Heart right ventricle (tissue), 16 donors: ENCODE data around the gene TMEM63C. TPM values are rescaled to one million over a fixed set of nuclear protein-coding genes. Genes with fewer than 3 reads are reported as not detected.
A peak's percentile ranks its signal among the peaks of the same experiment; 100 is the strongest.

ENCODE experiments used
- ATAC-seq, 8 donors: fragments of 200-7000 bp; cut with Tn5 transposase; one replicate each; pipeline ENCODE4 v1.9.1; 2020; ENCODE audit warnings: mild to moderate bottlenecking in 8 of 8, moderate library complexity in 8 of 8, moderate number of reproducible peaks in 1 of 8
- DNase-seq, 2 donors: peaks; one replicate each; pipeline ENCODE4 v3.0.0-alpha.2; 2020
- H3K27ac ChIP-seq, 10 donors: fragments of 200-600 bp; sonication (generic) in 2 of 10; one replicate each; pipeline versions ENCODE4 v1.5.0 to v1.8.0; 2020 to 2022; ENCODE audit warnings: mild to moderate bottlenecking in 3 of 10
- H3K27me3 ChIP-seq, 7 donors: fragments of 200-600 bp; one replicate each; pipeline ENCODE4 v1.8.0; 2021 to 2022; ENCODE audit warnings: mild to moderate bottlenecking in 2 of 7
- H3K36me3 ChIP-seq, 9 donors: fragments of 200-600 bp; sonication (generic) in 1 of 9; one replicate each; pipeline versions ENCODE4 v1.5.0 to v1.8.0; 2020 to 2022; ENCODE audit warnings: mild to moderate bottlenecking in 2 of 9
- H3K4me1 ChIP-seq, 9 donors: fragments of 200-600 bp; sonication (generic) in 1 of 9; one replicate each; pipeline versions ENCODE4 v1.5.0 to v1.8.0; 2020 to 2022; ENCODE audit warnings: mild to moderate bottlenecking in 4 of 9
- H3K4me3 ChIP-seq, 10 donors: fragments of 200-600 bp; sonication (generic) in 2 of 10; one replicate each; pipeline versions ENCODE4 v1.5.0 to v1.8.0; 2020 to 2022; ENCODE audit warnings: mild to moderate bottlenecking in 7 of 10, moderate library complexity in 2 of 10
- H3K9me3 ChIP-seq, 11 donors: fragments of 200-600 bp in 10 of 11; sonication (generic) in 2 of 11; one replicate each; pipeline versions ENCODE4 v1.5.0 to v1.8.0; 2013 to 2022; ENCODE audit warnings: mild to moderate bottlenecking in 2 of 11, control low read depth in 1 of 11, moderate library complexity in 1 of 11
- CTCF ChIP-seq, 9 donors: fragments of 200-600 bp; sonication (generic) in 2 of 9; IDR thresholded peaks; one replicate each; pipeline versions ENCODE4 v1.5.0 to v1.8.0; 2021 to 2022; ENCODE audit warnings: antibody characterized with exemption in 9 of 9, mild to moderate bottlenecking in 5 of 9, moderate library complexity in 1 of 9
- WGBS, 2 donors: extraction: QIAGEN DNeasy Blood & Tissue Kit; methylation state at CpG; one replicate each; pipeline ENCODE4 v1.1.7; 2013; ENCODE audit warnings: inconsistent platforms in 1 of 2; 5-methylcytosine and 5-hydroxymethylcytosine counted together
- intact Hi-C, 10 donors: fragments of 100-400 bp; cut with DNase I; formaldehyde crosslinking; loops; one replicate each; pipeline versions ENCODE4 v1.11.1 to v1.14.2; 2022
- polyA plus RNA-seq, 2 donors: library from polyadenylated mRNA; stranded (reverse); fragments of 200-250 nt; gene quantifications; one replicate each; pipeline ENCODE4 v1.2.3, GENCODE V29; 2013
- total RNA-seq, 10 donors: library from RNA; stranded (reverse); fragmentation: NEBNext Ultra II Directional in 3 of 10; extraction: Animal tissue kit (Norgen Biotek cat#: 25700) in 3 of 10; gene quantifications; one replicate each; pipeline versions ENCODE4 v1.2.1 to v1.2.4, GENCODE V29; 2021 to 2023
- donor health status: Arrhythmogenic right ventricular cardiomyopathy.
- donor health status: ischemic (EF 13 %, LVEDD 7.1; RV severe dilation, severe dysfunction).
- donor health status: healthy with polysubstance abuse.
- donor health status: DM: no; HTN: yes; CAD: no.
- donor health status: DM: no; HTN: no; CAD: no.
- donor health status: ischemic (EF 25% LVEDD 6.9; RV normal size, moderate dysfunction).
- donor health status: ischemic (EF 25% LVEDD 5.7; RV mildly dilated, moderate dysfunction).
- donor health status: healthy.
- donor health status: DM: yes; HTN: yes; CAD: no.
- donor health status: Ischemic cardiomyopathy.
- donor health status: ischemic (EF 35%, LVEDD 5.7; RV mildly dilated, moderate dysfunction).
- donor health status: nonischemic (EF 11% LVEDD 7.7; RV severe dilation, severe dysfunction).
- donor health status: DM: yes; HTN: yes; CAD: no.
- donor health status: PGD.
- donor health status: ischemic (EF 29% LVEDD 5.4; RV normal size, mild dysfunction).
- donor health status: nonischemic (EF 23%, LVEDD 6.1; RV moderate dilation, normal function).

Gene TMEM63C
- total and polyA plus RNA-seq, 12 donors, result under 0.01 to 7.2 (median 0.53) TPM

GRCh38 chr14:77220246-77221017 lies 38.8 kb downstream of the TMEM63C start:
- no peak for TF ChIP-seq CTCF (IDR thresholded peaks at IDR 0.05)
- Histone ChIP-seq H3K4me1 (no peaks in the 10 kb centered on the region), H3K9me3 (no peaks in the 10 kb centered on the region), H3K27me3 (peaks cover 0 to 61% (median 18%) of the 10 kb centered on the region in 7 donors), H3K27ac (no peak overlapping the region), H3K36me3 (no peaks in the 10 kb centered on the region), H3K4me3 (no peak overlapping the region)
- DNase-seq, result no peak
- WGBS, 2 donors, result 41 to 58% methylated on average over 12 to 24 of the region's 24 CpGs
- peak in 2 of 8 donors; percentile 19 to 36 for ATAC-seq
- intact Hi-C loops, result no loop called here

- Histone ChIP-seq H3K9me3 (no peaks in the 10 kb centered on the region), H3K4me1 (no peaks in the 10 kb centered on the region), H3K36me3 (no peaks in the 10 kb centered on the region), H3K27me3 (peaks cover 0 to 52% (median 9%) of the 10 kb centered on the region in 7 donors), H3K4me3 (no peak overlapping the region), H3K27ac (no peak overlapping the region)
- DNase-seq, result no peak
- ATAC-seq, result no peak
- TF ChIP-seq CTCF (IDR thresholded peaks at IDR 0.05), result no peak
- intact Hi-C loops, result no loop called here
- 69 to 84% methylated on average over 18 to 23 of the region's 23 CpGs for WGBS, 2 donors
Measured at GRCh38 chr14:77221241-77221871, 39.8 kb downstream of the TMEM63C start.

GRCh38 chr14:77222546-77223225 lies 41.1 kb downstream of the TMEM63C start:
- peaks cover 0 to 39% (median 6%) of the 10 kb centered on the region in 7 donors for H3K27me3 ChIP-seq
- intact Hi-C loops, result no loop called here
- H3K36me3 ChIP-seq, result no peaks in the 10 kb centered on the region
- ATAC-seq (no peak), DNase-seq (no peak)
- H3K4me3 ChIP-seq, result no peak overlapping the region
- H3K27ac ChIP-seq, result no peak overlapping the region
- no peaks in the 10 kb centered on the region for H3K9me3 ChIP-seq
- WGBS, 2 donors, result 46 to 47% methylated on average over 10 of the region's 10 CpGs
- TF ChIP-seq CTCF (IDR thresholded peaks at IDR 0.05), result no peak
- no peaks in the 10 kb centered on the region for H3K4me1 ChIP-seq

DNA sequence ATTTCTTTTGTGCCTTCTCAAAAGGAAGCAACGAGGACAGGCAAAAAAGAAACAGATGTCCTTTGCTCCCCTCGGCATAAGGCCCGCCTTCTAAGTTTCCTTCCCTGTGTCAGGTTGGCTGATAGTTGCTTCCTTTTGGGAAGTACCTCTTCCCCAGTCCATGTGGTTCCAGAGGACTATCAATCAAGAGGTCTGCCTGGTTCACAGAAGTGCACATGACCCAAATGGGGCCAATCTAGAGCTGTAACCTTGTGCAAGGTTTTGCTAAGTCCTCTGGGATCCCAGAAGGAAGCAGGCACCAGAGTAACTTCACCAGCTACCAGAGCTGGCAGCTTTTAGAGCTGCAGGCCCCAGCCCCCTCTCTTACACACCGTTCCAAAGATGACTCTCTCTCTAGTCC lies 42.6 kb downstream of the TMEM63C start:
- 48 to 54% methylated on average over 4 of the region's 4 CpGs for WGBS, 2 donors
- Histone ChIP-seq H3K4me1 (no peaks in the 10 kb centered on the region), H3K27me3 (peaks cover 0 to 27% (median 0%) of the 10 kb centered on the region in 7 donors), H3K36me3 (no peaks in the 10 kb centered on the region), H3K9me3 (no peaks in the 10 kb centered on the region), H3K4me3 (no peak overlapping the region), H3K27ac (no peak overlapping the region)
- ATAC-seq, result no peak
- intact Hi-C loops, result no loop called here
- DNase-seq, result no peak
- no peak for TF ChIP-seq CTCF (IDR thresholded peaks at IDR 0.05)
